ENCODE measurements around the gene PLEKHA8.

The PLEKHA8 gene

GRCh38 chr7:30162133-30162532, 133.9 kb downstream of the PLEKHA8 start:
- no peak for DNase-seq
- intact Hi-C loops (cut with DNase I), result no loop called here

DNA sequence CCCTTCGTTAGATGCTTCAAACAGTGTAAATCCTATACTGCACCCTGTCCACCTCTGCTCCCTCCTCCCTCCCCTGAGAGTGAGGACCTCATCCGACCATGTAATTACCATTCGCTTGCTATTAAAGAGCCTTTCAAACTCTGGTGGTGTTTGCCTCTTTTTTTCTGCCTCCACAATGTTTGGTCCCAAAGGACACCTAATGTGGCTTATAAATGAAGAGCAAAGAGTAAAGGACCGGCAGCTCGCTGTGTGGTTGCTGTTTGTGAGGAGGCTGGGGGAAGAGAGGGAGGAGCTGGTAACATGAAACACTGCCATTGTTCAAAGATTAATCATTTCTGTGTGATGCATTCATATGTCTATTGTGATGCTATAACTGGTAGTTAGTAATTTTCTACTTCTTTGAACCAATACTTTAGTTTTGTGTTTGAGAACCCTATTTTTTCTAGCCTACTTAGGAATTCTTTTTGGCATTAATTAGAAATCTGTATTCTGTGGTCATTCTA, 134.5 kb downstream of the PLEKHA8 start:
- intact Hi-C loops (cut with DNase I), result no loop called here
- DNase-seq, result no peak

DNA sequence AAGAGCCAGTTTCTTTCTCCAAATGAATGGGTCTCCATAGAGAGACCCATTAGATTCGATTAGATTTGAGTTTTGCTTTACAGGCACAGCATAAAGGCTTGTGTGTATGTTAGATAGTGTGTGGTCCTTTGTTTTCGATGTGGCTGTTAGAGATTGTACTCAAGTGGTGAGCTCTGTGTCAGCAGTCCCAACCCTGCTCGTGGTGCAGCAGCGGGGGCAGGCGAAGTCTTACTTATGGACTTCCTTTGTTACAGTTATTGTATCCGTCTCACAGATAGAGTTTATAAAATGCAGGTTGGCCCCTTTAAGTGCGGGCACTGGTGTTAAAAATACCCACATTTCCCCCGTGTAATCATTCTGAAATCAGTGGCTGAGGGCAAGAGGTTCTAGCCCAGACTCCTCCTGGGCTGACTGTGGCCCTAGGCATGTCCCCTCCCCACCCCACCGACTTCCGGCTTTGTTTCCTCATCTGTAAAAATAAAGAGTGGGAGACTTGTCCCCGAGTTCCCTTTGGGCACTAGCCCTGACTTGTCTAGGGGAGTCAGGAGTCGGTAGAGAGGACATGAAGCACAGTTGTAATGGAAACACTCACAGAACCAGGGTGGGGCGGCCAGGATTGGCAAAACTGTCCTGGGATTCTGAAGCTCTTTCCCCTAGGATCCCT, 135.2 kb downstream of the PLEKHA8 start:
- peak in 1 of 10 donors; percentile 91 for DNase-seq
- intact Hi-C loops (cut with DNase I), result no loop called here

GRCh38 chr7:30164567-30164966, 136.4 kb downstream of the PLEKHA8 start:
- intact Hi-C loops (cut with DNase I), result no loop called here
- no peak for DNase-seq

DNA sequence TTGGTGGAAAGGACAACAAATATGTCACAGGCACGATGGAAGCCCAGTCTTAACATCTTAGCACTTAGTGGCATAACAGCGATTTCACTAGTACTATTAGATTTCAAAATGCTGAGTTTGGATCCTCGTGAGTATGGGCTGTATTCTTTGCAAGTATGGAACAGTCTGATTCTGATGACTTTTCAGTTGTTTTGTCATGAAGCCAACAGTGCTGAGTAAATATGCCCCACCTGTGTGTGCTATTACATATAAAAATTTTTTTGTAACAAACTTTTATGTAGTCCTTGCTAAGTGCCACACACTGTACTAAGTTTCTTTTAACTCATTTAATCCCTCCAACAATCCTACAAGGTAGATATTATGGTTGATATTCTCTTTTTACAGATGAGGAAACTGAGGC, 137.4 kb downstream of the PLEKHA8 start:
- DNase-seq, result no peak
- intact Hi-C loops (cut with DNase I), result no loop called here

- DNase-seq, result no peak
- intact Hi-C loops (cut with DNase I), result no loop called here
These were observed 138.1 kb downstream of the PLEKHA8 start for GRCh38 chr7:30166155-30166840.

GRCh38 chr7:30166841-30167235, 138.6 kb downstream of the PLEKHA8 start:
- DNase-seq, result no peak
- intact Hi-C loops (cut with DNase I), result no loop called here

DNA sequence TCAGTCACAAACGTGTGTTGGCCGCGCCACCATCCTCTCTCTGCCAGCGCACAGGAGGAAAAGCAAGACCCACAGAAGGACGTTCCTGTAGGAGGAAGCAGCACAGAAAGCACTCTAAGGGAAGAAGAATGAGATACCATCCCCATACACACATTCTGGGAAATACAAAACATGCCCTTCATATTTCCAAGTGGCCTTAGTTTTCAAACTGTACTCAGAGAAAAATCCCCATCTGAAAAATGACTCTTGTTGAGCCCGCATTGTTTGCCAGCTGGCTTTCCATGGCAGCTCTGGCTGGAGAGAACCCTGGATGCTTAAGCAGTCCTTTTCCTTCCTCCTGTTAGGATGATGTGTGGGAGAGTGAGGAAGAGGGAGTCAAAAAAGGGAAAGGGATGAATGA, 139.7 kb downstream of the PLEKHA8 start:
- intact Hi-C loops (cut with DNase I), result no loop called here
- DNase-seq, result no peak

GRCh38 chr7:30168835-30169573, 140.8 kb downstream of the PLEKHA8 start:
- intact Hi-C loops (cut with DNase I), result no loop called here

DNA sequence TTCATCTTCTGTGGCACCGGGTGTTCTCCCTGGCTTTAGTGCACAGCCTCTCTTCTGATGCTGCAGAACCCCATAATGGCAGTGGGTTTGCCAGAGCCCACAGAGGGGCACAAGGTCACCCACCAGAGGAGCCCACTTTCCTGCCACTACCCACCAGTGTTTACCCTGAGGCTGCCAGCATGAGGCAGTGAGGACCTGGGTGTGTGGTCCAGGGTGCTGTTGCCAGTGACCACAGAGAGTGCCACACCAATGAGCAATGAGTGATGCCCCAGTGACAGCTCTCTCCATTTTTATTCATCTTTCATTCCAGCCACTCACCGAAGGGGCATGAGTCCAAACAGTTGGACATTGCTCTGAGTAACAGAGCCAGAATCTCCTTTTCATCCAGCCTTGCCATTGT, 141.4 kb downstream of the PLEKHA8 start:
- DNase-seq, result no peak
- intact Hi-C loops (cut with DNase I), result no loop called here

More at GRCh38 chr7:30168835-30169573, 140.8 kb downstream of the PLEKHA8 start:
- DNase-seq, result no peak

DNA sequence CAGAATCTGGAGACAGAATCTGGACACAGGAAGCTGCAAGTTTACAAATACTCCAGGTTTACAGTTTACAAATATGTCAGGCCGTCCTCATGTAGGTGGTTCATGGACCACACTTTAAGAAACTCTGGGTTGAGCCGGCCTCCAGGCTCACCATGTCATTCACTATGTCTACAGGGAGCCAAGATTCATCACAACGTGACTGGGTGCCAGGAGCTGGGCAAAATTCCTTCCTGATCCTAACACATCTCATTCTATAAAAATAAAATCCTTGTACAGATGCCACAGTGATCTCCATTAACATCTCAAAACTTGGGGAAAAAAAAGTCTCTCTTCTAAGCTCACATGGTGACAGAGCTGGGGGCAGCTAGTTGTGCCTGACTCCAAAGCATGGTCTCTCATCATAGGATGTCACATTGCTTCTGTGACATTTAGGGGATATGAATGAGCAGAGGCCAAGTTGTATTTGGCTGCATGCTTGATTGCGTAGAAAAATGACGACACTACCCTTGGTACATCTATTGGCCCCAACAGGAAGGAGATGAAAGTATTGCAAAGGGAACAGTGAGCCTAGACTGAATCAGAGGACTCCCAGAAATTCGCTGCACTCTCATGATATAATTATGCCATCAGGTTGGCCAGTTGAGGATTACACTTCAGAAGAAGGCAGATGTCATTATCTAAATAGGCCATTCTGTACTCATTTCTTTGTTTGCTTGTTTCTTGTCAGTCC, 142.4 kb downstream of the PLEKHA8 start:
- intact Hi-C loops (cut with DNase I), result no loop called here
- DNase-seq, result peak in 1 of 10 donors; percentile 80

- no peak for DNase-seq
- intact Hi-C loops (cut with DNase I), result loop anchor here (2.0 kb wide), 1 partner anchor 113 kb away; the partner anchor contains the start of gene ZNRF2
These were observed 143.7 kb downstream of the PLEKHA8 start for GRCh38 chr7:30171766-30172447.

DNA sequence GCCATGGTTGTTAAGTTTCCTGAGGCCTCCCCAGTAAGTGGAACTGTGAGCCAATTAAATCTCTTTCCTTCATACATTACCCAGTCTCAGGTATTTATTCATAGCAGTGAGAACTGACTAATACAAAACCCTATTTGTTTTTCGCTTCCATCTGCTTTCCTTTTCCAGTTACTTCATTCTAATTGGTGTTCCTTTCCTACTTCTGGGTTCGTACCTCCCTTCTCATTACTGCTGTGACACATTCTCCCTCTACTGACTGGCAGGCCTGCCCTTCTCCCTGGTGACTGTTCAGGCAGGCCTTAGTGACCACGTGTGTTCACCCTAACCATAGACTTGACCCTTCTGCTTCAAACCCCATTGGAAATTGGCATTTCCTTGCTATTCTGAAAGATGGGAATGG, 144.2 kb downstream of the PLEKHA8 start:
- no peak for DNase-seq
- intact Hi-C loops (cut with DNase I), result loop anchor here (2.0 kb wide), 1 partner anchor 112 kb away; the partner anchor contains the start of gene ZNRF2

- peak; percentile 84 to 99 (median 88) for DNase-seq
- intact Hi-C loops (cut with DNase I), result loop anchor here (2.0 kb wide), 1 partner anchor 112 kb away; the partner anchor contains the start of gene ZNRF2
These were observed 145.1 kb downstream of the PLEKHA8 start for GRCh38 chr7:30173058-30173897.

- intact Hi-C loops (cut with DNase I), result no loop called here
- no peak for DNase-seq
These were observed 147.0 kb downstream of the PLEKHA8 start for GRCh38 chr7:30175180-30175579.

DNA sequence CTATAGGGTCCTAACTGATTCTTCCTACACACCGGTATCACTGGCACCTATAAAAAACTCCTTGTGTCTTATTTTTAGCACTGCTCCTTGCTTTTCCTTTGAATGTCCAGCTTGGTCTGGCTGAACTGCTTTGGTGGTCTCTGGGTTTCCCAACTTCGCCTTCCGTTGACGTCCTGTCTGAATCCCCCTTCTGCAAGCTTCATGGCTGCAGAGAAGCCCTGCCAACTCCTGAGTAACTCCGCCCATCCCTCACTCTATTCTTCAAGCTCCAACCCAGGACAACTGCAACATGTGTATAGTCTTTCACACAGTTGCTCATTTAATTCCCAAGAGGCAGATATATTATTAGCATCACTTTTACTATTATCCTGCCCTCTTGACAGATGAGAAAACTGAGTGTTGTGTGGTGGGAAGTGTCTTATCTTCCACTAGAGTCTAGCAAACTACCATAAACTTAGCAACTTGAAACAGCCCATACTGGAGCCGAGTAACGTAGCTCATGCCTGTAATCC, 147.5 kb downstream of the PLEKHA8 start:
- intact Hi-C loops (cut with DNase I), result no loop called here
- DNase-seq, result no peak

DNA sequence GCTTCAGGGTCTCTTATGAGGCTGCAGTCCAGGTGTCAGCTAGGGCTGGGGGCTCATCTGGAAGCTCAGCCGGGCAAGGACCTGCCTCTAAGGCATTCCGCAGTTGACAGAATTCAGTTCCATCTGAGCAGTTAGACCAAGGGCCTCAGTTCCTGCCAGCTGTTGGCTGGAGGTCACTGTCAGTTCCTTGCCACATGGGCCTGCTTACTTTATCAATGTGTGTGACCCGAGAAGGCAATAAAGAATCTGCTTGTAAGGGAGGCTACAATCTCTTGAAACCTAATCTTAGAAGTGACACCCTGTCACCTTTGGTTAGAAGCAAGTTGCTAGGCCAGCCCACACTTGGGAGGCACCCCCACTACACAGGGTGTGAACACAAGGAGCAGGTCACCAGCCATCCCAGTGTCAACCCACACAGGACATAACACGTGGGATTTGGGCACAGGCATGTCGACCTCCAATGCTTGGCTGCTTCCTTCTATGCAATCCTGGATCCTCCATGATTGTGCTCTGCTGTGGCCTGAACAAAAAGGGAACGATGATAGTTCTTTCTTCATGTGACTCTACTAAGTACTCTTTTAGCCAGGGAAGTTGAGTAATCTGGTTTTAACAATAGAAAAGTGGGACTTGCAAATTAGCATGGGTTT, 148.4 kb downstream of the PLEKHA8 start:
- DNase-seq, result no peak
- intact Hi-C loops (cut with DNase I), result no loop called here

DNA sequence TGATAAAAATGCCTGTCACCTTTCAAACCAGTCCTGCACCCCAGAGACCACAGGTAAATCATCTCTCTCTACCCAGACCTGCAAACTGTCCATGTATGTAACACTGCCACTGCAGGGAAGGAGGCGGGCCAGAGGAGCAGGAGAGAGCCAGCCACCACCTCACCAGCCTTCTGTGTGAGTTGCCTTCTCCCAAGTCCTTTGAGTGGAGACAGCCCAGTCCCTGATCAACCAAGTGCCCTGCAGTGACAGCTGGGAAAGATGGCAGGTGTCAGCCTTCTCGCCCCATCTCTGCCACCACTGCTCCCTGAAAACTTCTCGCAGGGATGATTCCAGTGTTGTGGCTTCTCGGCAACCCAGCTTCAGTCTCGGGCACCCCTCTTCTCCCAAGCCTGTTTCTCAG, 149.0 kb downstream of the PLEKHA8 start:
- DNase-seq, result no peak
- intact Hi-C loops (cut with DNase I), result no loop called here

Data from posterior cingulate gyrus (tissue), 11 donors.